SK-N-SH (cell line): ENCODE data around the gene PSMA5. TPM values are rescaled to one million over a fixed set of nuclear protein-coding genes. Genes with fewer than 3 reads are reported as not detected.

ENCODE experiments used
- CTCF ChIA-PET: fragments of 300-600, 350-600 bp; formaldehyde crosslinking; extraction: SDS; loops from one replicate; lab custom pipeline; 2021; lab: Yijun Ruan, JAX
- POLR2A ChIA-PET: fragments of 350-600 bp; sonication (Branson Sonifier 250); formaldehyde crosslinking; extraction: SDS; loops from one replicate; lab custom pipeline; 2020; ENCODE audit warnings: antibody characterized with exemption, inconsistent platforms; lab: Yijun Ruan, JAX
- DNase-seq: peaks from one replicate; pipeline ENCODE4 v3.0.0; 2012
- H2AFZ ChIP-seq: fragments of 200-600 bp; sonication (generic); 2 replicates; pipeline ENCODE4 v1.8.1; 2016; ENCODE audit warnings: antibody characterized with exemption, mild to moderate bottlenecking, low read depth
- H3F3A ChIP-seq: fragments of 200-600 bp; sonication (generic); replicated peaks from 2 replicates; pipeline ENCODE3; 2016; ENCODE audit warnings: antibody characterized with exemption, mild to moderate bottlenecking; ENCODE audit not compliant: insufficient read depth
- H3K27ac ChIP-seq, 2 experiments: fragments of 200-500 bp in 1 of 2; fragments of 200-600 bp in 1 of 2; sonication (Bioruptor generic) in 1 of 2; sonication (generic), shearing (Covaris generic) in 1 of 2; 2 replicates each; pipeline versions ENCODE4 v1.5.1 to v1.6.1; 2014 to 2016; ENCODE audit warnings: low read depth in 2 of 2, inconsistent platforms in 1 of 2, low read length in 1 of 2, mild to moderate bottlenecking in 1 of 2, mixed read lengths in 1 of 2
- H3K27me3 ChIP-seq: fragments of 200-600 bp; sonication (generic), shearing (Covaris generic); 2 replicates; pipeline ENCODE4 v1.6.1; 2016; ENCODE audit warnings: mixed run types; ENCODE audit not compliant: insufficient read depth
- H3K36me3 ChIP-seq, 2 experiments: fragments of 200-500 bp in 1 of 2; fragments of 200-600 bp in 1 of 2; sonication (Bioruptor generic) in 1 of 2; sonication (generic) in 1 of 2; replicated peaks in 1 of 2; 2 replicates each; pipeline versions ENCODE3 to v1.5.1; 2014 to 2016; ENCODE audit warnings: low read length in 1 of 2, mild to moderate bottlenecking in 1 of 2; ENCODE audit not compliant: insufficient read depth in 2 of 2, control insufficient read depth in 1 of 2
- H3K4me1 ChIP-seq, 2 experiments: fragments of 200-500 bp in 1 of 2; fragments of 200-600 bp in 1 of 2; sonication (Bioruptor generic) in 1 of 2; sonication (generic), shearing (Covaris generic) in 1 of 2; 2 replicates each; pipeline versions ENCODE4 v1.5.1 to v1.6.1; 2014 to 2016; ENCODE audit warnings: low read depth in 1 of 2, low read length in 1 of 2, mixed run types in 1 of 2; ENCODE audit not compliant: insufficient read depth in 2 of 2, control insufficient read depth in 1 of 2
- H3K4me2 ChIP-seq: fragments of 200-600 bp; sonication (generic), shearing (Covaris generic); 2 replicates; pipeline ENCODE4 v1.6.1; 2017; ENCODE audit warnings: mixed run types
- H3K4me3 ChIP-seq, 2 experiments: fragments of 200-500 bp in 1 of 2; fragments of 200-600 bp in 1 of 2; sonication (Bioruptor generic) in 1 of 2; sonication (generic), shearing (Covaris generic) in 1 of 2; 2 replicates each; pipeline versions ENCODE4 v1.5.1 to v1.8.1; 2014 to 2016; ENCODE audit warnings: low read depth in 2 of 2, inconsistent platforms in 1 of 2, low read length in 1 of 2, mild to moderate bottlenecking in 1 of 2, mixed read lengths in 1 of 2, moderate library complexity in 1 of 2
- H3K79me2 ChIP-seq: fragments of 200-600 bp; sonication (generic); 2 replicates; pipeline ENCODE4 v1.8.1; 2017; ENCODE audit warnings: mild to moderate bottlenecking; ENCODE audit not compliant: insufficient read depth
- H3K9ac ChIP-seq: fragments of 200-600 bp; sonication (generic); 2 replicates; pipeline ENCODE4 v1.6.1; 2017; ENCODE audit warnings: mixed run types
- H3K9me2 ChIP-seq: fragments of 200-600 bp; sonication (generic); 2 replicates; pipeline ENCODE4 v1.6.1; 2017; ENCODE audit warnings: mixed run types
- H3K9me3 ChIP-seq: fragments of 200-600 bp; sonication (generic); 2 replicates; pipeline ENCODE4 v1.6.1; 2017; ENCODE audit warnings: mixed run types, mild to moderate bottlenecking, moderate library complexity
- H4K20me1 ChIP-seq: fragments of 200-600 bp; sonication (generic); 2 replicates; pipeline ENCODE4 v1.6.1; 2017; ENCODE audit warnings: mild to moderate bottlenecking, mixed run types; ENCODE audit not compliant: insufficient read depth
- CTCF ChIP-seq: fragments of 200-600 bp; sonication (generic); IDR thresholded peaks from 2 replicates; pipeline ENCODE4 v1.6.1; 2017; ENCODE audit warnings: antibody characterized with exemption, mild to moderate bottlenecking, moderate library complexity
- ELF1 ChIP-seq: IDR thresholded peaks from 2 replicates; pipeline ENCODE4 v1.4.0; 2012
- FOSL2 ChIP-seq: IDR thresholded peaks from 2 replicates; pipeline ENCODE4 v1.4.0; 2012; ENCODE audit warnings: low read depth, mild to moderate bottlenecking, moderate library complexity, borderline replicate concordance
- FOXM1 ChIP-seq: IDR thresholded peaks from 2 replicates; pipeline ENCODE4 v1.4.0; 2012; ENCODE audit warnings: low read depth, mild to moderate bottlenecking
- GABPA ChIP-seq: IDR thresholded peaks from 2 replicates; pipeline ENCODE4 v1.4.0; 2012; ENCODE audit warnings: low read depth, mild to moderate bottlenecking
- IRF3 ChIP-seq: fragments of 150-350 bp; IDR thresholded peaks from 2 replicates; pipeline ENCODE4 v1.6.1; 2016; ENCODE audit warnings: mild to moderate bottlenecking, low read depth, low read length
- JUND ChIP-seq: IDR thresholded peaks from 2 replicates; pipeline ENCODE4 v1.4.0; 2012
- MAX ChIP-seq: IDR thresholded peaks from 2 replicates; pipeline ENCODE4 v1.4.0; 2012; ENCODE audit warnings: low read depth
- NFIC ChIP-seq: IDR thresholded peaks from 2 replicates; pipeline ENCODE4 v1.4.0; 2012; ENCODE audit warnings: borderline replicate concordance
- RAD21 ChIP-seq: IDR thresholded peaks from 2 replicates; pipeline ENCODE4 v1.6.1; 2012; ENCODE audit warnings: mild to moderate bottlenecking, low read length
- RCOR1 ChIP-seq: fragments of 150-350 bp; IDR thresholded peaks from 2 replicates; pipeline ENCODE4 v1.6.1; 2017; ENCODE audit warnings: antibody characterized with exemption, low read length
- REST ChIP-seq: IDR thresholded peaks from 2 replicates; pipeline ENCODE4 v1.6.1; 2012; ENCODE audit warnings: mild to moderate bottlenecking, low read depth, low read length, moderate library complexity
- RFX5 ChIP-seq: IDR thresholded peaks from 2 replicates; pipeline ENCODE4 v1.6.1; 2012; ENCODE audit warnings: mild to moderate bottlenecking, improper control_type of control experiment, low read length
- TAF1 ChIP-seq: IDR thresholded peaks from 2 replicates; pipeline ENCODE4 v1.6.1; 2012; ENCODE audit warnings: low read depth, mild to moderate bottlenecking, low read length, moderate library complexity, borderline replicate concordance
- YY1 ChIP-seq: IDR thresholded peaks from 2 replicates; pipeline ENCODE4 v1.4.0; 2012; ENCODE audit warnings: low read depth, mild to moderate bottlenecking
- ZBTB33 ChIP-seq: IDR thresholded peaks from 2 replicates; pipeline ENCODE4 v1.4.0; 2012; ENCODE audit warnings: low read depth, borderline replicate concordance
- WGBS: methylation state at CpG from one replicate; pipeline ENCODE4 v1.1.6; 2017; ENCODE audit warnings: low lambda C conversion rate; 5-methylcytosine and 5-hydroxymethylcytosine counted together
- polyA plus RNA-seq, 3 experiments: library from polyadenylated mRNA; depleted of rRNA; stranded (reverse); fragments of >200 nt; gene quantifications; 2 replicates each; pipeline ENCODE4 v1.2.3, GENCODE V29; 2012

PSMA5 gene
- polyA plus RNA-seq, 1 of the 3 experiments (the other 2 are of a cell fraction): 118 TPM

GRCh38 chr1:109385417-109385816, 40.8 kb downstream of the PSMA5 start:
- H3K27me3 ChIP-seq: no peaks in the 10 kb centered on the region
- no peaks in the 10 kb centered on the region for H4K20me1 ChIP-seq
- H3K9me3 ChIP-seq: no peaks in the 10 kb centered on the region
- DNase-seq: no peak
- H3K4me2 ChIP-seq: no peak overlapping the region
- H3K27ac ChIP-seq: no peak overlapping the region
- H3K9me2 ChIP-seq: no peaks in the 10 kb centered on the region
- POLR2A ChIA-PET: no interaction called here
- H3K4me3 ChIP-seq: no peak overlapping the region
- no peak overlapping the region for H2AFZ ChIP-seq
- peaks cover 10 to 11% of the 10 kb centered on the region in 2 experiments; a peak in 3 of 4 replicates for H3K4me1 ChIP-seq
- H3K79me2 ChIP-seq: peaks cover 35% of the 10 kb centered on the region; the same call in 1 of the 2 replicates
- H3K9ac ChIP-seq: no peak overlapping the region
- H3F3A ChIP-seq: no peaks in the 10 kb centered on the region
- CTCF ChIA-PET: interaction anchor here (0.6 to 5.9 kb wide), 2 partner anchors 13 to 113 kb away, joined by 3 to 30 read pairs; partner anchors contain the start of gene SORT1
- TF ChIP-seq GABPA (no peak), ELF1 (no peak), FOXM1 (no peak), JUND (no peak)
- H3K36me3 ChIP-seq: no peaks in the 10 kb centered on the region
- WGBS: 88% methylated on average over 2 of the region's 2 CpGs

GRCh38 chr1:109383854-109384253, 42.4 kb downstream of the PSMA5 start:
- Histone ChIP-seq H3K4me3 (no peak overlapping the region), H3K9me2 (no peaks in the 10 kb centered on the region), H3K36me3 (no peaks in the 10 kb centered on the region), H3K9ac (no peak overlapping the region), H3K4me2 (no peak overlapping the region), H3K27me3 (no peaks in the 10 kb centered on the region), H4K20me1 (no peaks in the 10 kb centered on the region), H3K9me3 (no peaks in the 10 kb centered on the region), H2AFZ (no peak overlapping the region), H3F3A (no peaks in the 10 kb centered on the region), H3K27ac (no peak overlapping the region), H3K4me1 (peaks cover 10 to 18% of the 10 kb centered on the region in 2 experiments; a peak in 3 of 4 replicates), H3K79me2 (peaks cover 32% of the 10 kb centered on the region)
- ChIA-PET CTCF (interaction anchor here (0.7 to 5.9 kb wide), 5 partner anchors 10 to 107 kb away, joined by 3 to 30 read pairs (median 3); partner anchors contain the start of gene SORT1), POLR2A (no interaction called here)
- TF ChIP-seq JUND (no peak), RAD21 (no peak), REST (no peak), NFIC (no peak), ZBTB33 (no peak), FOSL2 (no peak; the same call in 1 of the 2 replicates), RFX5 (no peak), CTCF (no peak), IRF3 (no peak), YY1 (no peak), TAF1 (no peak), MAX (no peak), RCOR1 (no peak)
- DNase-seq: no peak
- 92% methylated on average over 7 of the region's 7 CpGs for WGBS
